Upper lobe of right lung (tissue), 1 donor: ENCODE results near the gene DDX52. TPM values are rescaled to one million over a fixed set of nuclear protein-coding genes. Genes with fewer than 3 reads are reported as not detected.

Experiments used
- ATAC-seq: fragments of 200-7000 bp; cut with Tn5 transposase; one replicate; pipeline ENCODE4 v1.9.1; 2020; ENCODE audit warnings: mild to moderate bottlenecking, moderate library complexity
- DNase-seq: peaks from one replicate; pipeline ENCODE4 v3.0.0-alpha.2; 2020
- H3K27ac ChIP-seq: fragments of 200-600 bp; one replicate; pipeline ENCODE4 v1.8.0; 2022
- H3K27me3 ChIP-seq: fragments of 200-600 bp; one replicate; pipeline ENCODE4 v1.8.0; 2022; ENCODE audit warnings: mild to moderate bottlenecking
- H3K36me3 ChIP-seq: fragments of 200-600 bp; one replicate; pipeline ENCODE4 v1.8.0; 2022
- H3K4me1 ChIP-seq: fragments of 200-600 bp; one replicate; pipeline ENCODE4 v1.8.0; 2022
- H3K4me3 ChIP-seq: fragments of 200-600 bp; one replicate; pipeline ENCODE4 v1.8.0; 2022; ENCODE audit warnings: mild to moderate bottlenecking
- H3K9me3 ChIP-seq: fragments of 200-600 bp; one replicate; pipeline ENCODE4 v1.8.0; 2022
- intact Hi-C: fragments of 100-400 bp; cut with DNase I; formaldehyde crosslinking; loops from one replicate; pipeline ENCODE4 v1.11.0; 2022
- total RNA-seq: library from RNA; stranded (reverse); fragmentation: NEBNext Ultra II Directional; extraction: Animal tissue kit (Norgen Biotek cat#: 25700); gene quantifications from one replicate; pipeline ENCODE4 v1.2.1, GENCODE V29; 2021
- TF ChIP-seq, protein P1 (sequence below): fragments of 200-600 bp; IDR thresholded peaks from one replicate; pipeline ENCODE4 v1.8.0; 2022; ENCODE audit warnings: antibody characterized with exemption
- donor health status: DM: no; HTN: yes; CAD: no; lungs with severe emphysema.

The DDX52 gene
- total RNA-seq, 1 donor from 2014 or later: 20.9 TPM

DNA sequence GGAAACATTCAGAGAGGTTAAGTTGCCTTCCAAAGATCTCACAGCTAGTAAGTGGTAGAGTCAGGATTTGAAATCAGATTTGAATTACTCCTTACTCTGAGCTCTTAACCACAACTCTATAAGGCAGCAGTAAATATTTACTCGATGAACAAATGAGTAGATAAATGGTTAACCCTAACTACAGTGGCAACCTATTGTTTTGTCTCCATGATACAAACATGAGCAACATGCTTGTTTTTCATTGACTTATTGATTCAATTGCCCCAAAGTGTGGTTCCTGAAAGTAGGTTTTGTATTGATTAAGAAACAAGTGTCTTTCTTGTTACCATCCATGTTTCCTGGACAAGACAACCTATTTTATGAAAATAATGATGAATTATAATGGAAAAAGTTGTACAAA, 34.8 kb upstream of the DDX52 start:
- ATAC-seq (no peak), DNase-seq (no peak)
- intact Hi-C loops: no loop called here
- Histone ChIP-seq H3K4me3 (no peak overlapping the region), H3K4me1 (no peaks in the 10 kb centered on the region), H3K27me3 (no peaks in the 10 kb centered on the region), H3K9me3 (no peaks in the 10 kb centered on the region), H3K36me3 (no peaks in the 10 kb centered on the region), H3K27ac (no peak overlapping the region)
- TF ChIP-seq, protein P1, sequence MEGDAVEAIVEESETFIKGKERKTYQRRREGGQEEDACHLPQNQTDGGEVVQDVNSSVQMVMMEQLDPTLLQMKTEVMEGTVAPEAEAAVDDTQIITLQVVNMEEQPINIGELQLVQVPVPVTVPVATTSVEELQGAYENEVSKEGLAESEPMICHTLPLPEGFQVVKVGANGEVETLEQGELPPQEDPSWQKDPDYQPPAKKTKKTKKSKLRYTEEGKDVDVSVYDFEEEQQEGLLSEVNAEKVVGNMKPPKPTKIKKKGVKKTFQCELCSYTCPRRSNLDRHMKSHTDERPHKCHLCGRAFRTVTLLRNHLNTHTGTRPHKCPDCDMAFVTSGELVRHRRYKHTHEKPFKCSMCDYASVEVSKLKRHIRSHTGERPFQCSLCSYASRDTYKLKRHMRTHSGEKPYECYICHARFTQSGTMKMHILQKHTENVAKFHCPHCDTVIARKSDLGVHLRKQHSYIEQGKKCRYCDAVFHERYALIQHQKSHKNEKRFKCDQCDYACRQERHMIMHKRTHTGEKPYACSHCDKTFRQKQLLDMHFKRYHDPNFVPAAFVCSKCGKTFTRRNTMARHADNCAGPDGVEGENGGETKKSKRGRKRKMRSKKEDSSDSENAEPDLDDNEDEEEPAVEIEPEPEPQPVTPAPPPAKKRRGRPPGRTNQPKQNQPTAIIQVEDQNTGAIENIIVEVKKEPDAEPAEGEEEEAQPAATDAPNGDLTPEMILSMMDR: no peak

DNA sequence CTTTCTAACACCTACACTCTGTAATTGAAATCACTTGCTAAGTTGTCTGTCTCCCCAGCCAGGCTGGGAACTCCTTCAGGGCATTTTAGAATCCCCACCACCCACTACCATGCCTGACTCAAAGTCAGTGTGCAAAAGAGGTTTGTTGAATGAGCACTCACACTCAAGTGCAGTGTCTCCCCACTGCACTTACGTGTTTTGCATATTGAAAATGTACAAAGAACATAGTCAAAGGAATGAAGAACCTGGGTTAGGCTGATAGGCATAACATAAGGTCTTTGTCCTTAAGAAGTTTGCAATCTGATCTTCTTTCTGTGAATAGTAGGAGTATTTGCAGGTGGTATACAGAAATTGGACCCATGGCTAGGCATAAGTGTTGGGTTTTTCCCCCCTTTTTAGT, 33.8 kb upstream of the DDX52 start:
- intact Hi-C loops: no loop called here
- TF ChIP-seq, protein P1: no peak
- H3K27ac ChIP-seq: no peak overlapping the region
- no peaks in the 10 kb centered on the region for H3K9me3 ChIP-seq
- H3K4me1 ChIP-seq: no peaks in the 10 kb centered on the region
- H3K36me3 ChIP-seq: no peaks in the 10 kb centered on the region
- ATAC-seq (no peak), DNase-seq (no peak)
- no peak overlapping the region for H3K4me3 ChIP-seq
- H3K27me3 ChIP-seq: no peaks in the 10 kb centered on the region

GRCh38 chr17:37676115-37676925, 33.1 kb upstream of the DDX52 start:
- intact Hi-C loops: no loop called here
- no peaks in the 10 kb centered on the region for H3K27me3 ChIP-seq
- no peak overlapping the region for H3K27ac ChIP-seq
- no peaks in the 10 kb centered on the region for H3K4me1 ChIP-seq
- TF ChIP-seq, protein P1: no peak
- ATAC-seq (no peak), DNase-seq (no peak)
- H3K4me3 ChIP-seq: no peak overlapping the region
- no peaks in the 10 kb centered on the region for H3K9me3 ChIP-seq
- H3K36me3 ChIP-seq: no peaks in the 10 kb centered on the region

DNA sequence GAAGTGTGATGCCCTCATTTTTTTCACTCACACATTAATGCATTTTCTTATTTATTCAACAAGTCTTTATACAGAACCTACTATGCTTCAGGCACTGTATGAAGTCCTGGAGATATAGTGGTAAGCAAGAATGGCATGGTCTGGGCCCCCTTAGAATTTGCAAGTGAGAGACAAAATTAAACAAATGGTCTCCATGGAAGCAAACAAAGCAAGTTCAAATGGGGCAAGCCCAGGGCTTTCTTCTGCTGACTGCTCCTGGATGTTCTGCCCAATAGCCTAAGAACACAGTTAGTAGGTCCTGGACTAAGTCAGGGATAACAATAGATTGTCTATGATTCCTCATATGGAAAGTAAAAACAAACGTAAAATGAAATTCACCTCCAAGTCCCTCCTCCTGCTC, 31.3 kb upstream of the DDX52 start:
- Histone ChIP-seq H3K27me3 (no peaks in the 10 kb centered on the region), H3K36me3 (no peaks in the 10 kb centered on the region), H3K27ac (no peak overlapping the region), H3K4me1 (no peaks in the 10 kb centered on the region), H3K4me3 (no peak overlapping the region), H3K9me3 (no peaks in the 10 kb centered on the region)
- TF ChIP-seq, protein P1: no peak
- intact Hi-C loops: no loop called here
- ATAC-seq (no peak), DNase-seq (no peak)

- Histone ChIP-seq H3K36me3 (no peaks in the 10 kb centered on the region), H3K4me3 (no peak overlapping the region), H3K27ac (no peak overlapping the region), H3K4me1 (no peaks in the 10 kb centered on the region), H3K9me3 (no peaks in the 10 kb centered on the region), H3K27me3 (no peaks in the 10 kb centered on the region)
- TF ChIP-seq, protein P1: no peak
- DNase-seq (no peak), ATAC-seq (no peak)
- intact Hi-C loops: no loop called here
Measured at GRCh38 chr17:37673386-37673785, 30.1 kb upstream of the DDX52 start.
